Nephron progenitor cell (in vitro differentiated cells): Measurements from ENCODE around the gene SMYD5.

ENCODE experiments used
- DNase-seq: peaks from one replicate; pipeline ENCODE4 v3.0.0; 2021
- H3K27ac Mint-ChIP-seq: 2 replicates; pipeline ENCODE4 v1.8.0; 2021; ENCODE audit warnings: mild to moderate bottlenecking, moderate library complexity, mixed read lengths
- H3K27me3 Mint-ChIP-seq: 2 replicates; pipeline ENCODE4 v1.8.0; 2021; ENCODE audit warnings: mild to moderate bottlenecking, low read depth, mixed read lengths; ENCODE audit not compliant: poor library complexity
- H3K36me3 Mint-ChIP-seq: 2 replicates; pipeline ENCODE4 v1.8.0; 2021; ENCODE audit warnings: low read depth, mixed read lengths
- H3K4me1 Mint-ChIP-seq: 2 replicates; pipeline ENCODE4 v1.8.0; 2021; ENCODE audit warnings: mixed read lengths
- H3K4me3 Mint-ChIP-seq: 2 replicates; pipeline ENCODE4 v1.8.0; 2021; ENCODE audit warnings: mild to moderate bottlenecking, moderate library complexity, mixed read lengths
- H3K9me3 Mint-ChIP-seq: 2 replicates; pipeline ENCODE4 v1.8.0; 2021; ENCODE audit warnings: mild to moderate bottlenecking, moderate library complexity, mixed read lengths
- TF ChIP-seq, protein P1 (sequence below): fragments of 200-600 bp; sonication (generic); IDR thresholded peaks from 2 replicates; pipeline ENCODE4 v1.5.0; 2021; ENCODE audit warnings: antibody characterized with exemption

The SMYD5 gene

DNA sequence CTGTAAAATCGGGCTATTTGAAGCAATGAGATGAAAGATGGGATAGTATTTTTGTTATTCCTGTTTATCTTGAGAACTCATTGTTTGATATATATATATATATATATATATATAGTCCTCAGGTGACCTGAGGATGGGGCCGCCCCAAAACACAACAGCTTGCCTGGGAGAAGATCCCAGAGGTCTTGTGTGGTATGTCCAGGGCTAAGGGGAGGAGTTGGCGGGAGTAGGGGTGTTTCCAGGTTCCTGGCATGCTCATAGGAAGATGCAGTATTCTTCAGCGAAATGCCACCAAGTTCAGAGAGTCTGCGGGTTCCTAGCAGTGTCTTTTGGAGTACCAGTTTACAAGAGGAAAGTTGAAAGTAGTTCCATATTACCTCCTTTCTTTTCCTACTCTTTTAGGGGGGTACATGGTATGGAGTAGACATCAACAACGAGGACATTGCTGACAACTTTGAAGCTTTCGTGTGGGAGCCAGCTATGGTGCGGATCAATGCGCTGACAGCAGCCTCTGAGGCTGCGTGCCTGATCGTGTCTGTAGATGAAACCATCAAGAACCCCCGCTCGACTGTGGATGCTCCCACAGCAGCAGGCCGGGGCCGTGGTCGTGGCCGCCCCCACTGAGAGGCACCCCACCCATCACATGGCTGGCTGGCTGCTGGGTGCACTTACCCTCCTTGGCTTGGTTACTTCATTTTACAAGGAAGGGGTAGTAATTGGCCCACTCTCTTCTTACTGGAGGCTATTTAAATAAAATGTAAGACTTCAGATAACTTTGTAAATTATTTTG is 38.4 kb downstream of the SMYD5 start:
- H3K4me3 Mint-ChIP-seq, result no peak overlapping the region
- DNase-seq, result no peak
- TF ChIP-seq, protein P1, sequence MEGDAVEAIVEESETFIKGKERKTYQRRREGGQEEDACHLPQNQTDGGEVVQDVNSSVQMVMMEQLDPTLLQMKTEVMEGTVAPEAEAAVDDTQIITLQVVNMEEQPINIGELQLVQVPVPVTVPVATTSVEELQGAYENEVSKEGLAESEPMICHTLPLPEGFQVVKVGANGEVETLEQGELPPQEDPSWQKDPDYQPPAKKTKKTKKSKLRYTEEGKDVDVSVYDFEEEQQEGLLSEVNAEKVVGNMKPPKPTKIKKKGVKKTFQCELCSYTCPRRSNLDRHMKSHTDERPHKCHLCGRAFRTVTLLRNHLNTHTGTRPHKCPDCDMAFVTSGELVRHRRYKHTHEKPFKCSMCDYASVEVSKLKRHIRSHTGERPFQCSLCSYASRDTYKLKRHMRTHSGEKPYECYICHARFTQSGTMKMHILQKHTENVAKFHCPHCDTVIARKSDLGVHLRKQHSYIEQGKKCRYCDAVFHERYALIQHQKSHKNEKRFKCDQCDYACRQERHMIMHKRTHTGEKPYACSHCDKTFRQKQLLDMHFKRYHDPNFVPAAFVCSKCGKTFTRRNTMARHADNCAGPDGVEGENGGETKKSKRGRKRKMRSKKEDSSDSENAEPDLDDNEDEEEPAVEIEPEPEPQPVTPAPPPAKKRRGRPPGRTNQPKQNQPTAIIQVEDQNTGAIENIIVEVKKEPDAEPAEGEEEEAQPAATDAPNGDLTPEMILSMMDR, result no peak
- no peaks in the 10 kb centered on the region for H3K9me3 Mint-ChIP-seq
- H3K27ac Mint-ChIP-seq, result peak overlapping the region; percentile 51
- peaks cover 45% of the 10 kb centered on the region for H3K36me3 Mint-ChIP-seq
- H3K4me1 Mint-ChIP-seq, result no peaks in the 10 kb centered on the region
- peaks cover 3% of the 10 kb centered on the region for H3K27me3 Mint-ChIP-seq

DNA sequence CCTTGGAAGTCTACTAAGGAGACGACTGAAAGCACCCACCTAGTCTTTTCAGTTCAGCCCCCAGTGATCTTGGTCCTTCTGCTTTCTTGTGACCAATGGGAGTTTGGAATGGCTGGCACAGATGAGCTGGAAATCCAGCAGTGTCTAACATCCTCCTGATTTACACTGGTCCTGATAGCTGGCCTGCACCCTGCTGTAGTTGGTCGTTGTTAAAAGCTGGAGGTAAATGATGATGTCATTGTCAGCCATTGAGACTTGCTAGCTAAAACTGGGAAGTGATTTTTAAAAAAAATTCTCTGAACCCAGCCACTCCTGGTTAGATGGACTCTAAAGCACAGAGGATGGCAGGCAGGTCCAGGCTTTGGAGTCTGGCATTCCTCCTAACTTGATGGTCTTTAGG is 39.4 kb downstream of the SMYD5 start:
- TF ChIP-seq, protein P1, result no peak
- Mint-ChIP-seq H3K4me1 (no peaks in the 10 kb centered on the region), H3K36me3 (peaks cover 41% of the 10 kb centered on the region), H3K27me3 (peaks cover 3% of the 10 kb centered on the region), H3K9me3 (no peaks in the 10 kb centered on the region), H3K27ac (peak overlapping the region; percentile 79), H3K4me3 (no peak overlapping the region)
- no peak for DNase-seq

DNA sequence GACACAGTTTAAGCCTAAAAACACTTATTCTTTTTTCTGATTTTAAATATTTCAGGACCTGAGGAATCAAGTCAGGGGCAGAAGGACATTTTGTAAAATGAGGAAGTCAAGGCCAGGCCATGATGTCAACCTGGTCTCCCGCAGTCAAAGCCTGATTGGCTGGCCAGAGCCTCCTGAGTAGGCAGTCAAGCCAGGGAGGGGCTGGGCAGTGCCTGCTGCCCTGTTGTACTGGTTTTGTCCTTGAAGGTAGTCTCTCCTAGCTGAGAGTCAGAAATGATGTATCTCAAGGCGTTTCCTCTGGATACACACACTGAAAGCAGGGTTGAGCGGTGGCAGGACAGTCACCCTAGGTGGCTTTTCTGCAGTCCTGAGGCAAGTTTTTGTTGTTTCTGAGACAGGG is 39.9 kb downstream of the SMYD5 start:
- H3K27me3 Mint-ChIP-seq, result peaks cover 3% of the 10 kb centered on the region
- no peak for DNase-seq
- H3K9me3 Mint-ChIP-seq, result no peaks in the 10 kb centered on the region
- H3K27ac Mint-ChIP-seq, result no peak overlapping the region
- TF ChIP-seq, protein P1, result no peak
- H3K4me1 Mint-ChIP-seq, result no peaks in the 10 kb centered on the region
- H3K4me3 Mint-ChIP-seq, result no peak overlapping the region
- H3K36me3 Mint-ChIP-seq, result peaks cover 37% of the 10 kb centered on the region

DNA sequence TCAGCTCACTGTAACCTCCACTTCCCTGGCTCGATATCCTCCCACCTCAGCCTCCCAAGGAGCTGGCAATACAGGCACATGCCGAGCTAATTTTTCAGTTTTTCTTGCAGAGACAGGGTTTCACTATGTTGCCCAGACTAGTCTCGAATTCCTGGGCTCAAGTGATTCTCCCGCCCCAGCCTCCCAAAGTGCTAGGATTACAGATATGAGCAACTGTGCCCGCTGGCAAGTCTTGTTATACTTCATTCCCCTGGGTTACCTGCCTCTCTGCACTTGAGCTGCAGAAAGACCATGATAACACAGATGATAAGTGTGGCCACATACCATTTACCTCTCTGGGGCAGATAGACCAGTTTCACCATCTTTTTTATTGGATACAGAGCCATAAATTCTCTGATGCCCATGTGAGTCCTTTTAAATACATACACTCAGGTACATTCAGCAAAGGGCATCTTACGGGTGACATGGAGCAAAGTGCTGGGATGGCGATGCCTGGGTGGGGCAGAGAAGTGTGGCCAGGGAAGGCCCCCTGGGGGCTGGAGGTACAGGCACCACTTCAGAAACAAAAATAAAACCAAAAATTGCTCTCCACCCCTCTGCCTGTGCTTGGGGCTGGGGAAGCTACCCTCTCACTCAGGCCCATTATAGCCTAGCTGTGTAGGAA is 40.4 kb downstream of the SMYD5 start:
- Mint-ChIP-seq H3K4me1 (no peaks in the 10 kb centered on the region), H3K27ac (no peak overlapping the region), H3K36me3 (peaks cover 32% of the 10 kb centered on the region), H3K27me3 (peaks cover 3% of the 10 kb centered on the region), H3K4me3 (no peak overlapping the region), H3K9me3 (no peaks in the 10 kb centered on the region)
- no peak for DNase-seq
- TF ChIP-seq, protein P1, result no peak

DNA sequence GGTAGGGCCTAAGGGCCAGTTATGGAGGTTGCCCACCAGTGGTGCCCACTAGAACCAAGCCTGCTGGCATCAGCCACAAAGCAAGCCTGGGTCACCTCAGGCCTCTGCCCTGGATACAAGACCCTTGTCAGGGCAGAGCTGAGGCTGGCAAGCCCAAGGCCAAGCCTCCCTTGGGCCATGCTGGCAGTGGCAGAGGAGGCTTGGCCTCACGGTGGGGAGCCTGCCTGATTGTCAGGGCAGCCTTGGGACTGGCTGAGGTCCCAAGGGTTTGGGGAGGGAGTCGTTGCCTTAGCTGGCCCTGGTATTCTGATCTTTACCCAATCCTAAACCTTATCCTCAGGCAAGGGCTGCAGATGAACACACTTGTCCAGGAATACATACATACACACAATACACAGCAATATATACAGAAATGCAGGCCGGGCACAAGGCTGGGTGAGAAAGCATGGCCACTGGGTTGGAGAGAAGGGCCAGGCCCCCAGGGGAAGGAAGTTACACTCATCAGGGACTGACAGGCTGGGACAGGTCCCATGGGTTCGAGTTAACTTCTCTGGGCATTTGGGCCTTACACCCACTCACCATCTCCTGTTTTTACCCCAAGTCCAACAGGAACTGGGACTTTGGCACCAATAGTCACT is 41.1 kb downstream of the SMYD5 start:
- Mint-ChIP-seq H3K27me3 (peaks cover 3% of the 10 kb centered on the region), H3K4me1 (no peaks in the 10 kb centered on the region), H3K4me3 (no peak overlapping the region), H3K9me3 (no peaks in the 10 kb centered on the region), H3K36me3 (peaks cover 25% of the 10 kb centered on the region), H3K27ac (peak overlapping the region; percentile 46)
- TF ChIP-seq, protein P1, result no peak
- no peak for DNase-seq
